GM23338 (cell line): ENCODE data around the gene HHIP. TPM values are rescaled to one million over a fixed set of nuclear protein-coding genes. Genes with fewer than 3 reads are reported as not detected.

Experiments used
- ATAC-seq: fragments of 200-7000 bp; cut with Tn5 transposase; 3 replicates; pipeline ENCODE4 v1.9.1; 2020
- DNase-seq: peaks from one replicate; pipeline ENCODE4 v3.0.0-alpha.2; 2015; ENCODE audit warnings: low spot score
- H2AFZ ChIP-seq: fragments of 200-600 bp; sonication (generic); 2 replicates; pipeline ENCODE4 v1.8.0; 2016; ENCODE audit warnings: antibody characterized with exemption, mild to moderate bottlenecking, moderate library complexity
- H3F3A ChIP-seq: fragments of 200-600 bp; sonication (generic); replicated peaks from 2 replicates; pipeline ENCODE4 v1.8.0; 2017; ENCODE audit warnings: antibody characterized with exemption, mixed run types, low read depth
- H3K27ac ChIP-seq: fragments of 200-600 bp; sonication (generic); 2 replicates; pipeline ENCODE4 v1.6.1; 2016; ENCODE audit warnings: low read depth
- H3K27me3 ChIP-seq: fragments of 200-600 bp; sonication (generic); 2 replicates; pipeline ENCODE4 v1.8.0; 2016; ENCODE audit warnings: mild to moderate bottlenecking, mixed run types, moderate library complexity; ENCODE audit not compliant: insufficient read depth
- H3K36me3 ChIP-seq: fragments of 200-600 bp; sonication (generic); 2 replicates; pipeline ENCODE4 v1.8.0; 2016; ENCODE audit warnings: mild to moderate bottlenecking; ENCODE audit not compliant: insufficient read depth
- H3K4me1 ChIP-seq: fragments of 200-600 bp; sonication (generic); 2 replicates; pipeline ENCODE4 v1.8.0; 2016; ENCODE audit warnings: mild to moderate bottlenecking, moderate library complexity; ENCODE audit not compliant: insufficient read depth
- H3K4me2 ChIP-seq: fragments of 200-600 bp; sonication (generic); 2 replicates; pipeline ENCODE4 v1.7.1; 2017; ENCODE audit warnings: mixed run types
- H3K4me3 ChIP-seq: fragments of 200-600 bp; sonication (generic); 2 replicates; pipeline ENCODE4 v1.6.1; 2016; ENCODE audit warnings: mixed run types
- H3K79me2 ChIP-seq: fragments of 200-600 bp; sonication (generic); replicated peaks from 2 replicates; pipeline ENCODE4 v1.8.0; 2017; ENCODE audit warnings: mild to moderate bottlenecking; ENCODE audit not compliant: insufficient read depth
- H3K9me2 ChIP-seq: fragments of 200-600 bp; sonication (generic); 2 replicates; pipeline ENCODE4 v1.8.0; 2017; ENCODE audit not compliant: insufficient read depth
- H4K20me1 ChIP-seq: fragments of 200-600 bp; sonication (generic); replicated peaks from 2 replicates; pipeline ENCODE4 v1.8.0; 2017; ENCODE audit warnings: mild to moderate bottlenecking; ENCODE audit not compliant: insufficient read depth
- H3K27ac Mint-ChIP-seq: 2 replicates; pipeline ENCODE4 v1.8.0; 2020; ENCODE audit warnings: inconsistent platforms, mild to moderate bottlenecking, moderate library complexity, mixed read lengths
- H3K27me3 Mint-ChIP-seq: 3 replicates; pipeline ENCODE4 v1.8.0; 2022; ENCODE audit warnings: low read depth, mild to moderate bottlenecking, moderate library complexity, mixed read lengths, inconsistent platforms; ENCODE audit not compliant: insufficient read depth, poor library complexity
- H3K36me3 Mint-ChIP-seq: 3 replicates; pipeline ENCODE4 v1.8.0; 2021; ENCODE audit warnings: low read depth, mild to moderate bottlenecking, inconsistent platforms, moderate library complexity, mixed read lengths
- H3K4me1 Mint-ChIP-seq: 3 replicates; pipeline ENCODE4 v1.8.0; 2020; ENCODE audit warnings: mild to moderate bottlenecking, inconsistent platforms, mixed read lengths
- H3K4me3 Mint-ChIP-seq: 3 replicates; pipeline ENCODE4 v1.8.0; 2021; ENCODE audit warnings: moderate library complexity, mild to moderate bottlenecking, inconsistent platforms, mixed read lengths
- H3K9me3 Mint-ChIP-seq: 3 replicates; pipeline ENCODE4 v1.8.0; 2020; ENCODE audit warnings: moderate library complexity, mild to moderate bottlenecking, inconsistent platforms, mixed read lengths
- CTCF ChIP-seq, 2 experiments: fragments of 200-600 bp in 1 of 2; sonication (generic) in 1 of 2; conservative IDR thresholded peaks; 2 replicates each; pipeline versions ENCODE4 v1.5.1 to v1.6.1; 2016 to 2017; ENCODE audit warnings: antibody characterized with exemption in 2 of 2, low read depth in 2 of 2, mild to moderate bottlenecking in 2 of 2, moderate library complexity in 1 of 2
- EZH2 ChIP-seq: fragments of 200-600 bp; sonication (generic); IDR thresholded peaks from one replicate; pipeline ENCODE4 v1.8.0; 2017; ENCODE audit warnings: antibody characterized with exemption, mild to moderate bottlenecking, low read depth; ENCODE audit not compliant: unreplicated experiment
- STAT1 ChIP-seq: IDR thresholded peaks from one replicate; pipeline ENCODE4 v1.6.1; 2016; ENCODE audit warnings: antibody characterized with exemption; ENCODE audit not compliant: unreplicated experiment
- ZNF114 ChIP-seq: fragments of 250-450 bp; sonication (Bioruptor Pico); IDR thresholded peaks from 2 replicates; pipeline ENCODE4 v1.5.0; 2020; ENCODE audit warnings: mild to moderate bottlenecking, moderate library complexity
- ZNF331 ChIP-seq: fragments of 250-450 bp; sonication (Bioruptor Pico); IDR thresholded peaks from 2 replicates; pipeline ENCODE4 v1.5.0; 2020; ENCODE audit warnings: low read depth, mild to moderate bottlenecking, moderate library complexity
- ZNF462 ChIP-seq: fragments of 250-450 bp; sonication (Bioruptor Pico); IDR thresholded peaks from 2 replicates; pipeline ENCODE4 v1.5.0; 2020; ENCODE audit warnings: mild to moderate bottlenecking, moderate library complexity
- polyA plus RNA-seq: library from polyadenylated mRNA; unstranded; fragments of >200 nt; fragmentation: Nextera tagmentation; extraction: Ambion mirVana; gene quantifications from 2 replicates; pipeline ENCODE4 v1.2.1, GENCODE V29; 2016
- total RNA-seq: library from RNA; depleted of rRNA; stranded (reverse); fragments of >200 nt; shearing (Covaris generic); gene quantifications from 2 replicates; pipeline ENCODE4 v1.2.3, GENCODE V29; 2014

HHIP gene
- total and polyA plus RNA-seq, 2 experiments from 2014 or later: 2.5 to 4.2 TPM

GRCh38 chr4:144599621-144600020 is 46.3 kb upstream of the HHIP start:
- TF ChIP-seq CTCF (conservative IDR thresholded peaks at IDR 0.05; ENCODE audit: low read depth in 2 of 2): no peak
- no peak for TF ChIP-seq STAT1
- TF ChIP-seq ZNF331 (CRISPR knock-in tag): no peak
- no peak for TF ChIP-seq ZNF462 (CRISPR knock-in tag)
- Histone ChIP-seq H3K27me3 (no peaks in the 10 kb centered on the region), H3K4me2 (no peak overlapping the region), H3F3A (no peaks in the 10 kb centered on the region), H2AFZ (no peak overlapping the region), H3K9me2 (no peaks in the 10 kb centered on the region), H3K4me3 (no peak overlapping the region), H3K36me3 (no peaks in the 10 kb centered on the region), H3K4me1 (no peaks in the 10 kb centered on the region), H3K79me2 (no peaks in the 10 kb centered on the region), H4K20me1 (no peaks in the 10 kb centered on the region), H3K27ac (no peak overlapping the region)
- no peak overlapping the region for H3K27ac Mint-ChIP-seq
- DNase-seq: no peak
- H3K9me3 Mint-ChIP-seq: no peaks in the 10 kb centered on the region; the same call in 2 of the 3 replicates
- no peak for ATAC-seq
- H3K4me1 Mint-ChIP-seq: no peaks in the 10 kb centered on the region
- H3K4me3 Mint-ChIP-seq: no peak overlapping the region
- H3K36me3 Mint-ChIP-seq: no peaks in the 10 kb centered on the region
- H3K27me3 Mint-ChIP-seq: no peaks in the 10 kb centered on the region

- no peaks in the 10 kb centered on the region for H3K4me1 ChIP-seq
- no peak overlapping the region for H3K27ac ChIP-seq
- no peaks in the 10 kb centered on the region for H3K79me2 ChIP-seq
- H3F3A ChIP-seq: no peaks in the 10 kb centered on the region
- no peak overlapping the region for H3K4me2 ChIP-seq
- ATAC-seq (peak; percentile 77), DNase-seq (peak; percentile 68)
- Mint-ChIP-seq H3K27me3 (no peaks in the 10 kb centered on the region), H3K4me3 (no peak overlapping the region), H3K4me1 (no peaks in the 10 kb centered on the region), H3K36me3 (no peaks in the 10 kb centered on the region), H3K27ac (no peak overlapping the region), H3K9me3 (no peaks in the 10 kb centered on the region)
- H3K36me3 ChIP-seq: no peaks in the 10 kb centered on the region
- no peaks in the 10 kb centered on the region for H3K27me3 ChIP-seq
- no peaks in the 10 kb centered on the region for H4K20me1 ChIP-seq
- H2AFZ ChIP-seq: no peak overlapping the region
- TF ChIP-seq EZH2 (no peak), ZNF114 (no peak), CTCF (conservative IDR thresholded peaks at IDR 0.05; ENCODE audit: low read depth in 2 of 2) (peak; percentile 66 to 76)
- no peaks in the 10 kb centered on the region for H3K9me2 ChIP-seq
- H3K4me3 ChIP-seq: no peak overlapping the region
These were observed 34.1 kb upstream of the HHIP start for GRCh38 chr4:144611850-144612249.
